ENCODE measurements around the gene SRGAP3.

Gene SRGAP3

GRCh38 chr3:9146367-9147071 lies 102.9 kb downstream of the SRGAP3 start:
- CTCF ChIA-PET, result no interaction called here
- POLR2A ChIA-PET, result no interaction called here
- Histone ChIP-seq H3K9me3 (ENCODE audit: control insufficient read depth, insufficient read depth, low read depth, low read length) (no peaks in the 10 kb centered on the region), H3K27ac (ENCODE audit: extremely low read depth, low read depth, low read length) (no peak overlapping the region), H3K36me3 (ENCODE audit: control insufficient read depth in 2 of 2, insufficient read depth in 1 of 2, low read length in 2 of 2) (no peaks in the 10 kb centered on the region), H3K4me1 (ENCODE audit: control insufficient read depth, insufficient read depth, low read length) (peaks cover 12% of the 10 kb centered on the region), H3K4me3 (ENCODE audit: low read depth, low read length) (no peak overlapping the region)
- TF ChIP-seq ZFP3 (tag by site-specific recombination; IDR thresholded peaks at IDR 0.05; ENCODE audit: low read depth) (peak; percentile 84), ZIC2 (tag by site-specific recombination; IDR thresholded peaks at IDR 0.05) (peak; percentile 83), HIC1 (tag by site-specific recombination; IDR thresholded peaks at IDR 0.05) (no peak), ZNF48 (tag by site-specific recombination; IDR thresholded peaks at IDR 0.05) (no peak), ZBTB7A (tag by site-specific recombination; IDR thresholded peaks at IDR 0.05; ENCODE audit: low read depth) (no peak), ZNF37A (tag by site-specific recombination; IDR thresholded peaks at IDR 0.05) (no peak), ZNF292 (tag by site-specific recombination; IDR thresholded peaks at IDR 0.05; ENCODE audit: borderline replicate concordance, low read depth) (no peak), ZNF529 (tag by site-specific recombination; IDR thresholded peaks at IDR 0.05; ENCODE audit: insufficient replicate concordance) (no peak), TRIM28 (IDR thresholded peaks at IDR 0.05; ENCODE audit: borderline replicate concordance, low read length) (no peak), ZNF140 (tag by site-specific recombination; IDR thresholded peaks at IDR 0.05) (peak; percentile 71)

- ChIA-PET CTCF (no interaction called here), POLR2A (interaction anchor here (1.9 kb wide), 1 partner anchor 19 kb away, joined by 5 read pairs; no protein-coding TSS in a partner anchor)
- H3K27ac ChIP-seq (ENCODE audit: extremely low read depth, low read depth, low read length), result no peak overlapping the region
- H3K9me3 ChIP-seq (ENCODE audit: control insufficient read depth, insufficient read depth, low read depth, low read length), result no peaks in the 10 kb centered on the region; the same call in 1 of the 2 replicates
- no peak overlapping the region for H3K4me3 ChIP-seq (ENCODE audit: low read depth, low read length)
- no peaks in the 10 kb centered on the region for H3K36me3 ChIP-seq (ENCODE audit: control insufficient read depth in 2 of 2, insufficient read depth in 1 of 2, low read length in 2 of 2)
- H3K4me1 ChIP-seq (ENCODE audit: control insufficient read depth, insufficient read depth, low read length), result peaks cover 23% of the 10 kb centered on the region
- TF ChIP-seq ZNF26 (tag by site-specific recombination; IDR thresholded peaks at IDR 0.05) (no peak), ZNF658 (tag by site-specific recombination; IDR thresholded peaks at IDR 0.05) (no peak), FEZF1 (tag by site-specific recombination; IDR thresholded peaks at IDR 0.05) (no peak), ZNF623 (tag by site-specific recombination; IDR thresholded peaks at IDR 0.05) (no peak), PRDM6 (tag by site-specific recombination; IDR thresholded peaks at IDR 0.05) (no peak), WT1 (tag by site-specific recombination; IDR thresholded peaks at IDR 0.05) (no peak), ZNF626 (tag by site-specific recombination; IDR thresholded peaks at IDR 0.05) (no peak)
Measured at GRCh38 chr3:9143184-9143583, 106.3 kb downstream of the SRGAP3 start.
